WERI-Rb-1 (cell line): Measurements from ENCODE around the gene EHD4.

Experiments
- DNase-seq: peaks from one replicate; pipeline ENCODE4 v3.0.0-alpha.2; 2020
- H3K27ac ChIP-seq: fragments of 250-450 bp; sonication (Bioruptor Pico); 2 replicates; pipeline ENCODE4 v1.5.1; 2020; ENCODE audit warnings: mild to moderate bottlenecking, moderate library complexity
- H3K27me3 ChIP-seq: fragments of 250-450 bp; sonication (Bioruptor Pico); 2 replicates; pipeline ENCODE4 v1.5.1; 2021; ENCODE audit warnings: mild to moderate bottlenecking, low read depth, moderate library complexity; ENCODE audit not compliant: insufficient read depth, severe bottlenecking
- H3K36me3 ChIP-seq: fragments of 250-450 bp; sonication (Bioruptor Pico); 2 replicates; pipeline ENCODE4 v1.5.1; 2020; ENCODE audit warnings: mild to moderate bottlenecking, moderate library complexity
- H3K4me3 ChIP-seq: 2 replicates; pipeline ENCODE4 v1.5.1; 2011; ENCODE audit warnings: low read depth, mild to moderate bottlenecking, control low read depth, low read length
- H3K9me3 ChIP-seq: fragments of 250-450 bp; sonication (Bioruptor Pico); 2 replicates; pipeline ENCODE4 v1.5.1; 2021; ENCODE audit warnings: mild to moderate bottlenecking, moderate library complexity; ENCODE audit not compliant: severe bottlenecking
- TF ChIP-seq, protein P1 (sequence below): IDR thresholded peaks from 2 replicates; pipeline ENCODE4 v1.5.1; 2011; ENCODE audit warnings: low read depth, mild to moderate bottlenecking, control low read depth, inconsistent platforms, low read length

EHD4 gene

DNA sequence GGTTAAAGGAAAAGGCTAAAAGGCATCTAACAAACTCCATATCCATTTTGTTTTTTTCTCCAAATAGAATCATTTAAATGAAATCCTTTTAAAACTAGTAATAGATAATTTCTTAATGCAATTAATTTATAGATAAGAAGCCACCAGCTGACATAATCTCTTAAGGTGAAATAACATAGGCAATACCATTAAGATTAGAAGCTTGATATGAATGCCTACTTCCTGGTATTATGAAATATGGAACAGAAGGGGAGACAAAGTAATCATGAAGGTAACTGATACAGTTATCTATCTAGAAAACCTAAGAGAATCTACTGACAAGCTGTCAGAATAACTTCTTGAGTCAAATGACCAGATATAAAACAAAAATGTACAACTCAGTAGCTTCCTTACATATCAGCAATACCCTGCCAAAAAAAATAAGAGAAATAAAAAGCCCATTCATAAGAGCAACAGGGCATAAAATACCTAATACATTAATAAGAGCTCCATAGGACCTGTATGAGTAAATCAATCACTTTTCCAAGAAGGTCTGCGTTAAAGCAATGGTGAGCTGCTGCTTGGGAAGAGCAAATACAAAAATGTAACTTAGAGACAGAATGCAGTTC, 10.7 kb downstream of the EHD4 start:
- Histone ChIP-seq H3K27ac (no peak overlapping the region), H3K36me3 (no peaks in the 10 kb centered on the region), H3K9me3 (no peaks in the 10 kb centered on the region), H3K27me3 (no peaks in the 10 kb centered on the region), H3K4me3 (no peak overlapping the region)
- TF ChIP-seq, protein P1, sequence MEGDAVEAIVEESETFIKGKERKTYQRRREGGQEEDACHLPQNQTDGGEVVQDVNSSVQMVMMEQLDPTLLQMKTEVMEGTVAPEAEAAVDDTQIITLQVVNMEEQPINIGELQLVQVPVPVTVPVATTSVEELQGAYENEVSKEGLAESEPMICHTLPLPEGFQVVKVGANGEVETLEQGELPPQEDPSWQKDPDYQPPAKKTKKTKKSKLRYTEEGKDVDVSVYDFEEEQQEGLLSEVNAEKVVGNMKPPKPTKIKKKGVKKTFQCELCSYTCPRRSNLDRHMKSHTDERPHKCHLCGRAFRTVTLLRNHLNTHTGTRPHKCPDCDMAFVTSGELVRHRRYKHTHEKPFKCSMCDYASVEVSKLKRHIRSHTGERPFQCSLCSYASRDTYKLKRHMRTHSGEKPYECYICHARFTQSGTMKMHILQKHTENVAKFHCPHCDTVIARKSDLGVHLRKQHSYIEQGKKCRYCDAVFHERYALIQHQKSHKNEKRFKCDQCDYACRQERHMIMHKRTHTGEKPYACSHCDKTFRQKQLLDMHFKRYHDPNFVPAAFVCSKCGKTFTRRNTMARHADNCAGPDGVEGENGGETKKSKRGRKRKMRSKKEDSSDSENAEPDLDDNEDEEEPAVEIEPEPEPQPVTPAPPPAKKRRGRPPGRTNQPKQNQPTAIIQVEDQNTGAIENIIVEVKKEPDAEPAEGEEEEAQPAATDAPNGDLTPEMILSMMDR, result no peak
- no peak for DNase-seq

DNA sequence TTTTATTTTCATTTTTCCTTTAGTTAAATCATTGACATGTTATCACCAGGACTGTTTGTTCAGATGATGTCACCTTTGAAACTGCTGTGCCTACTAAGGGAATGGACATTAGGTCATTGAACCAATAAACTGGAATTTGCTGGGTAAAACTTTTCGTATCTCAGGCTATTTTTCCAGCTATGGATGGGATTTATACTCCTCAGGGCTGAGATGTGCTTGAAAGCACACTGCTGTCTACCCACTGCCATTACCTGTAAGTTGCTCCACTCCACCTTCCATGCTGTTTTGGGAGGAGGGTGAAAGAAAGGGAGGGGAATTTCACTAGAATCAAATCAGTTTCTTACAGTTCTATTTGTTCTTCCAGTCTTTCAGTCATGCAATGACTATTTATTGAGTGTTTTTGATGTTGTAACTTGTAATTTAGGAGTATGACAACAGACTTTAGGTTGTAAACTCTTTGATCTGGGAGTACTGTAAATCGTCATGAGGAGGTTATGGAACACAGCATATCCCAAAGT, 11.3 kb downstream of the EHD4 start:
- Histone ChIP-seq H3K36me3 (no peaks in the 10 kb centered on the region), H3K4me3 (no peak overlapping the region), H3K27me3 (no peaks in the 10 kb centered on the region), H3K9me3 (no peaks in the 10 kb centered on the region), H3K27ac (no peak overlapping the region)
- DNase-seq, result no peak
- TF ChIP-seq, protein P1, result no peak

DNA sequence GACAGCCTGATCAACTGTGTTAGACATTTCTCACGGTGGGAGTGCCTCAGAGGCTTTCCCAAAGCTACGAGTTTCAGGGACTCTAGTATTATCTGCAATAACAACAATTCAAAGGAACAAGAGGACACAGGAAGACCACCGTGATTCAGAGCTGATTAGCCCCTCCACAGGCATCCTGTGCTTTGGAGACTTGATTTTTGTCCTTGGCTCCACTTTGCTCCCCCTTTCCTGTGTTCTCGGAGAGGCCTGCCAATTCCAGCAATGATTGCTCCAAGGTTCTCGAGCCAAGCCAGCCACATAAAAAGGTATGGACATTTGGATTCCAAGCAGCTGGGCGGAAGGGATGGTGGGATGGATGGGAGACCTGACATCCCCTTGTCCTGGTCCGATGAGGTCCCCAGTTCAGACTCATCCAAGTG, 14.3 kb downstream of the EHD4 start:
- H3K9me3 ChIP-seq, result no peaks in the 10 kb centered on the region
- TF ChIP-seq, protein P1, result no peak
- no peaks in the 10 kb centered on the region for H3K27me3 ChIP-seq
- DNase-seq, result no peak
- H3K27ac ChIP-seq, result no peak overlapping the region
- H3K36me3 ChIP-seq, result peaks cover 5% of the 10 kb centered on the region; the same call in 1 of the 2 replicates
- no peak overlapping the region for H3K4me3 ChIP-seq

DNA sequence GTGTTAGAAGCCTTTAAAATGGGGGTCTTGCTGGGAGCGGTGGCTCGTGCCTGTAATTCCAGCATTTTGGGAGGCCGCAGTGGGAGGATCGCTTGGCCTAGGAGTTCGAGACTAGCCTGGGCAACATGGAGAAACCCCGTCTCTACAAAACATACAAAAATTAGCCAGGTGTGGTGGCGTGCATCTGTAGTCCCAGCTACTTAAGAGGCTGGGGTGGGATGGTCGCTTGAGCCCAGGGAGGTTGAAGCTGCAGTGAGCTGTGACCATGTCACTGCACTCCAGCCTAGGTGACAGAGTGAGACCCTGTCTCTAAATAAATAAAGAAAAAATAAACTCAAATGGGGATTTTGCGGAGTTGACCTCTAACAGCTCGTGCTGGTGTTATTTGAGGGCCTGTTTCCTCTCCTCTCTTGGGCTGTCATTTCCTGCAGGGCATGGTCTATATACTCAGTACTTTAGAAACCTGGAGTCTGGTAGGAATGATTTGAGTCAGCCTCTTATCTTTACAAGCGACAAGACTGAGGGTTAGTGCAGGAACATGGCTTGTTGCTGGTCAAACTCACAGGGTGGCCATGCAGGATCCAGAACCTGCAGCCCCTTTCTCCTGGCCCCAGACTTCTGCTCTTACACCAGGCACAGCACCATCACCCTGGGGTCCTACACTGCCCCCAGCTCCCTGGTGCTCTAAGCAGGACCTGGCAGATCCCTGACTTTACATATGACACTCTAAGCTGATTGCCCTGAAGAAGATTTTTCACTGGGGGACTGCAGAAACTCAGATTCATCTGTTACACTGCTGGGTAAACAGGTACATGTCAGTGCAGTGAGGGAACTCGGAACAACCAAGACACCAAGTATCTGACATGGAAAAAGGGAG, 15.1 kb downstream of the EHD4 start:
- no peaks in the 10 kb centered on the region for H3K27me3 ChIP-seq
- H3K4me3 ChIP-seq, result no peak overlapping the region
- no peak for DNase-seq
- H3K9me3 ChIP-seq, result no peaks in the 10 kb centered on the region
- TF ChIP-seq, protein P1, result no peak
- no peak overlapping the region for H3K27ac ChIP-seq
- H3K36me3 ChIP-seq, result peaks cover 5% of the 10 kb centered on the region; the same call in 1 of the 2 replicates

DNA sequence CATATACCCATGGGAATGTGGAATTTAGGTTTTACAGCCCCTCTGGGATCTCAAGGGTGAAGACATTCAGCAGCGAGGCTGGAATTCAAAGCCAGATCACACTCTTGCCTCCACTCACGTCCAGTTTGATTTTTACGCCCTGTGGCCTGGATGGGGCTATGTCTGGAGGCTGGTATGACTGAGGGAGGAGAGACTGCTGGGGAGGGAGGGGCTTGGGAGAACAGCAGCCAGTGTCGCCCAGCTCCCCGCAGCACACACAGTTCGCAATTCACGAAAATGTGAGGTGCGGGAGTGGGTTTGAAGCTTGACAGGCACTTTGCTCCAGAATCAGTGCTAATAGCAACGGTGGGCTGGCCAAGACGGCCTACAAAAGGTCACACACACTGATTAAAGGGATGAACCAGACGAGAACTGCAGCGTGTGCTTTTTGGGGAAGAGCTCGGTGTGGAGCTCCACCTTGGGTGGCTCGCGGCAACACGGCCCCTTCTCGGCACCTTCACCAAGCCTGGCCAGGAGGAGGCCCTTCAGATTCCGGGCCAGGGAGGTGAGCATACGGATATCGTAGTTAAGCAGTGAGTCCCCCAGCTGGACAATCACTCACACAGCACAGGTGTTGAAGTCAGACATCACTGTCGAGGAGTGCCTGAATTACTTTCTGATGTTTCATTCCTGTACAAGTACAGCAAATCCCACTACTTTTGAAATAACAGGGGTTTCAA, 16.4 kb downstream of the EHD4 start:
- Histone ChIP-seq H3K27ac (no peak overlapping the region), H3K9me3 (no peaks in the 10 kb centered on the region), H3K4me3 (no peak overlapping the region), H3K27me3 (no peaks in the 10 kb centered on the region), H3K36me3 (peaks cover 5% of the 10 kb centered on the region; the same call in 1 of the 2 replicates)
- TF ChIP-seq, protein P1, result peak; percentile 46; the same call in 1 of the 2 replicates
- DNase-seq, result peak; percentile 52
